Lower leg skin (tissue), 3 donors: ENCODE measurements around the gene CSNK2B.

Source experiments
- CTCF ChIP-seq, 3 donors: fragments of 450-650 bp; IDR thresholded peaks; one replicate each; pipeline ENCODE4 v1.5.1; 2016; ENCODE audit warnings: antibody characterized with exemption in 3 of 3, mild to moderate bottlenecking in 3 of 3, moderate library complexity in 2 of 3
- POLR2A ChIP-seq, 2 donors: fragments of 450-650 bp; IDR thresholded peaks; one replicate each; pipeline ENCODE4 v1.6.1; 2016 to 2017; ENCODE audit warnings: antibody characterized with exemption in 2 of 2, mild to moderate bottlenecking in 1 of 2, moderate library complexity in 1 of 2

- TF ChIP-seq CTCF (IDR thresholded peaks at IDR 0.05) (no peak), POLR2A (IDR thresholded peaks at IDR 0.05) (no peak)
Observed at GRCh38 chr6:31634969-31635575, 30.8 kb upstream of the CSNK2B start.
